Measurements from ENCODE around the gene CNKSR1. TPM values are rescaled to one million over a fixed set of nuclear protein-coding genes. Genes with fewer than 3 reads are reported as not detected.

The CNKSR1 gene, protein sequence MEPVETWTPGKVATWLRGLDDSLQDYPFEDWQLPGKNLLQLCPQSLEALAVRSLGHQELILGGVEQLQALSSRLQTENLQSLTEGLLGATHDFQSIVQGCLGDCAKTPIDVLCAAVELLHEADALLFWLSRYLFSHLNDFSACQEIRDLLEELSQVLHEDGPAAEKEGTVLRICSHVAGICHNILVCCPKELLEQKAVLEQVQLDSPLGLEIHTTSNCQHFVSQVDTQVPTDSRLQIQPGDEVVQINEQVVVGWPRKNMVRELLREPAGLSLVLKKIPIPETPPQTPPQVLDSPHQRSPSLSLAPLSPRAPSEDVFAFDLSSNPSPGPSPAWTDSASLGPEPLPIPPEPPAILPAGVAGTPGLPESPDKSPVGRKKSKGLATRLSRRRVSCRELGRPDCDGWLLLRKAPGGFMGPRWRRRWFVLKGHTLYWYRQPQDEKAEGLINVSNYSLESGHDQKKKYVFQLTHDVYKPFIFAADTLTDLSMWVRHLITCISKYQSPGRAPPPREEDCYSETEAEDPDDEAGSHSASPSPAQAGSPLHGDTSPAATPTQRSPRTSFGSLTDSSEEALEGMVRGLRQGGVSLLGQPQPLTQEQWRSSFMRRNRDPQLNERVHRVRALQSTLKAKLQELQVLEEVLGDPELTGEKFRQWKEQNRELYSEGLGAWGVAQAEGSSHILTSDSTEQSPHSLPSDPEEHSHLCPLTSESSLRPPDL
- 0.22 TPM for polyA plus RNA-seq (2013, experiment 1 of 2)
- polyA plus RNA-seq (2013, experiment 2 of 2), result 0.14 TPM

DNA sequence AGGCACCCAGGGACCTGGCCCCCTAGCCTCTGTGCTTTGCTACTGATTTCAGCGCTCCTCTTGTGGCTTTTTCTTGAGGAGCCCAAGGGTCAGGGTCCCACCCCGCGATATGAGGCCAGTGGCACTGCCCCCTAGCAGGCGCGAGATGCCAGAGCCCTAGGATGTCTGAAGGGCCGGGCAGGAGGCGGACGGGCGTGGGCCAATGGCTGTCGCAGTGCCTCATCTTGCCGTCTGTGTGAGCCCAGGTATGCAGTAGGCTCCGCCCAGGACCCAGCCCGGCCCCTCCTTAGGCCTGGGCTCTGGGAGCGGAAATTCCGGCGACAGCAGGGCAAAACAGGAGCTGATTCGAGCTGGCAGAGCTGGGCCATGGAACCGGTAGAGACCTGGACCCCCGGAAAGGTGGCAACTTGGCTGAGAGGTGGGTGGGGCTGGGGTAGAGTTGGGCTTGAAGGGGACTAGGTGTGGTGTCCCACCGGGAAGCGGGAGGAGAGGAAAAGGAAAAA is at the start of gene CNKSR1:
Gene CNKSR1, plus strand, starts transcription at position 310 of the 503 bp plus-strand sequence. Its CDS starts 57 bp downstream, at position 367.
- Histone ChIP-seq H3K27ac (ENCODE audit: low read length, poor library complexity, severe bottlenecking) (no peak within 1 kb of the TSS), H3K27me3 (ENCODE audit: control insufficient read depth in 1 of 2, insufficient read depth in 1 of 2, low read length in 2 of 2) (peaks cover 0 to 6% of the 10 kb centered on the region in 2 experiments), H4K91ac (ENCODE audit: low read length) (no peak within 1 kb of the TSS), H2AK5ac (ENCODE audit: low read length, severe bottlenecking) (no peak within 1 kb of the TSS), H3K4me2 (ENCODE audit: low read length, poor library complexity, severe bottlenecking) (no peak within 1 kb of the TSS), H2BK120ac (ENCODE audit: low read depth, low read length) (no peak within 1 kb of the TSS), H3K79me1 (replicated peaks; ENCODE audit: low read length, poor library complexity, severe bottlenecking) (no peaks in the 10 kb centered on the region), H3K18ac (ENCODE audit: low read depth in 1 of 2, low read length in 2 of 2) (peak within 1 kb of the TSS in 1 of 2 experiments; percentile 50), H3K14ac (ENCODE audit: low read length in 2 of 2) (no peak within 1 kb of the TSS), H3K4me3 (ENCODE audit: insufficient read depth in 1 of 2, low read depth in 1 of 2, low read length in 2 of 2) (no peak within 1 kb of the TSS), H2BK12ac (ENCODE audit: low read length in 2 of 2) (no peak within 1 kb of the TSS), H2AFZ (ENCODE audit: low read depth, low read length) (no peak within 1 kb of the TSS), H3K4me1 (ENCODE audit: control insufficient read depth, insufficient read depth, low read depth, low read length) (peaks cover 1% of the 10 kb centered on the region), H3K4ac (ENCODE audit: low read depth in 1 of 2, low read length in 2 of 2) (no peak within 1 kb of the TSS), H2BK5ac (ENCODE audit: low read depth, low read length, poor library complexity, severe bottlenecking) (no peak within 1 kb of the TSS), H3K36me3 (ENCODE audit: control insufficient read depth in 1 of 2, insufficient read depth in 2 of 2, low read depth in 1 of 2, low read length in 2 of 2) (no peaks in the 10 kb centered on the region), H3K9me3 (ENCODE audit: control insufficient read depth, low read length) (no peaks in the 10 kb centered on the region), H3K9ac (ENCODE audit: low read length) (no peak within 1 kb of the TSS), H2BK15ac (ENCODE audit: low read depth, poor library complexity, severe bottlenecking) (no peak within 1 kb of the TSS), H3K23ac (ENCODE audit: low read length in 2 of 2) (peak within 1 kb of the TSS in 1 of 2 experiments; percentile 50), H4K8ac (ENCODE audit: low read length) (peak within 1 kb of the TSS; percentile 27)
- 54% methylated on average over 21 of the region's 21 CpGs for WGBS
- no peak for DNase-seq

DNA sequence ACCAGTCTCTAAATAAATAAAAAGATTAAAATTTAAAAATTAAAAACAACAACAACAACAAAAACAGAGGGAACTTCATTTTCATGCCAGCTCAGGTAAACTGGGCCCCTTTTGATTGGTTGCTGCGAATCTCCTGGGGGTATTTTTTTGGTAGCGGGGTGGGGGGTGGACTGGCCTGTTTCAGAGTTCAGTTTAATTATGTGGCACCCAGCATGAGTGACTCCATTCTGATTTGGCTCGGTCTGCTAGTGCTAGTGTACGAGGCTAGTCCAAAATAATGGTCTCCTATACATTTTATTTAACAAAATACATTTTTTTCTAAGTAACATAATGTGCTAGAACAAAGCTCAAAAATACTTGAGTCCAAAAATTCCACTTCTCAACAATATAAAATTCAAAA is 47.5 kb upstream of the CNKSR1 start:
- Histone ChIP-seq H2BK15ac (ENCODE audit: low read depth, poor library complexity, severe bottlenecking) (no peak overlapping the region), H2AK5ac (ENCODE audit: low read length, severe bottlenecking) (no peak overlapping the region), H3K27me3 (ENCODE audit: control insufficient read depth in 1 of 2, insufficient read depth in 1 of 2, low read length in 2 of 2) (peaks cover 0 to 12% of the 10 kb centered on the region in 2 experiments), H2BK12ac (ENCODE audit: low read length in 2 of 2) (no peak overlapping the region), H4K8ac (ENCODE audit: low read length) (no peak overlapping the region), H3K14ac (ENCODE audit: low read length in 2 of 2) (no peak overlapping the region), H4K91ac (ENCODE audit: low read length) (no peak overlapping the region), H3K79me1 (replicated peaks; ENCODE audit: low read length, poor library complexity, severe bottlenecking) (no peaks in the 10 kb centered on the region), H3K4ac (ENCODE audit: low read depth in 1 of 2, low read length in 2 of 2) (no peak overlapping the region), H3K4me1 (ENCODE audit: control insufficient read depth, insufficient read depth, low read depth, low read length) (no peaks in the 10 kb centered on the region), H2AFZ (ENCODE audit: low read depth, low read length) (no peak overlapping the region), H2BK5ac (ENCODE audit: low read depth, low read length, poor library complexity, severe bottlenecking) (no peak overlapping the region), H3K18ac (ENCODE audit: low read depth in 1 of 2, low read length in 2 of 2) (no peak overlapping the region), H3K36me3 (ENCODE audit: control insufficient read depth in 1 of 2, insufficient read depth in 2 of 2, low read depth in 1 of 2, low read length in 2 of 2) (no peaks in the 10 kb centered on the region), H3K27ac (ENCODE audit: low read length, poor library complexity, severe bottlenecking) (no peak overlapping the region), H2BK120ac (ENCODE audit: low read depth, low read length) (no peak overlapping the region), H3K4me2 (ENCODE audit: low read length, poor library complexity, severe bottlenecking) (no peak overlapping the region), H3K23ac (ENCODE audit: low read length in 2 of 2) (no peak overlapping the region), H3K9ac (ENCODE audit: low read length) (no peak overlapping the region), H3K4me3 (ENCODE audit: insufficient read depth in 1 of 2, low read depth in 1 of 2, low read length in 2 of 2) (no peak overlapping the region), H3K9me3 (ENCODE audit: control insufficient read depth, low read length) (no peaks in the 10 kb centered on the region)
- WGBS, result 96% methylated on average over 2 of the region's 4 CpGs
- DNase-seq, result no peak

DNA sequence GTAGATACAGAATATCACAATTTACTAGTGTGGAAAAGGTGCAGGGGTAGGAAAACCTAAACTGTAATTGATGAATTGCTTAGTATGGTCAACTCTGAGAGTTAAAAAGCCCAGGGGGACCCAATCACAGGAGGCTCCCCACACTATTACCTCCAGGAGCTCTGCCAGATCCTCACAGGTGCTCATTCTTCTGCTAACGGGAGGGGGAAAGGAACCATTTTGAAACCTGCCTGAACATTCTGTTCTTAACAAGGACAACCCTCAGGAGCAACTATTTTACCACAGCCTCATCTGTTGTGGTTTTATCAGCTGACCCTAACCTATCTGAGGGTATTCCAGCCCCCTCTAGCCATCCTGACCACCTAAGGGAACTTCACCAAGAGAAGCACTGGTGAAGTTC is 46.6 kb upstream of the CNKSR1 start:
- WGBS, result 62% methylated on average over 1 of the region's 1 CpG
- H4K91ac ChIP-seq (ENCODE audit: low read length), result no peak overlapping the region
- H3K36me3 ChIP-seq (ENCODE audit: control insufficient read depth in 1 of 2, insufficient read depth in 2 of 2, low read depth in 1 of 2, low read length in 2 of 2), result no peaks in the 10 kb centered on the region
- no peak overlapping the region for H2AFZ ChIP-seq (ENCODE audit: low read depth, low read length)
- H3K4me2 ChIP-seq (ENCODE audit: low read length, poor library complexity, severe bottlenecking), result no peak overlapping the region
- H3K4me3 ChIP-seq (ENCODE audit: insufficient read depth in 1 of 2, low read depth in 1 of 2, low read length in 2 of 2), result no peak overlapping the region
- H3K4ac ChIP-seq (ENCODE audit: low read depth in 1 of 2, low read length in 2 of 2), result no peak overlapping the region
- H2BK5ac ChIP-seq (ENCODE audit: low read depth, low read length, poor library complexity, severe bottlenecking), result no peak overlapping the region
- DNase-seq, result no peak
- no peaks in the 10 kb centered on the region for H3K4me1 ChIP-seq (ENCODE audit: control insufficient read depth, insufficient read depth, low read depth, low read length)
- H3K18ac ChIP-seq (ENCODE audit: low read depth in 1 of 2, low read length in 2 of 2), result no peak overlapping the region
- no peak overlapping the region for H3K23ac ChIP-seq (ENCODE audit: low read length in 2 of 2)
- H4K8ac ChIP-seq (ENCODE audit: low read length), result no peak overlapping the region
- H2AK5ac ChIP-seq (ENCODE audit: low read length, severe bottlenecking), result no peak overlapping the region
- H3K27me3 ChIP-seq (ENCODE audit: control insufficient read depth in 1 of 2, insufficient read depth in 1 of 2, low read length in 2 of 2), result peaks cover 0 to 12% of the 10 kb centered on the region in 2 experiments
- H3K9ac ChIP-seq (ENCODE audit: low read length), result no peak overlapping the region
- H3K79me1 ChIP-seq (replicated peaks; ENCODE audit: low read length, poor library complexity, severe bottlenecking), result no peaks in the 10 kb centered on the region
- H3K9me3 ChIP-seq (ENCODE audit: control insufficient read depth, low read length), result no peaks in the 10 kb centered on the region
- H2BK120ac ChIP-seq (ENCODE audit: low read depth, low read length), result no peak overlapping the region
- no peak overlapping the region for H2BK12ac ChIP-seq (ENCODE audit: low read length in 2 of 2)
- H3K14ac ChIP-seq (ENCODE audit: low read length in 2 of 2), result no peak overlapping the region
- no peak overlapping the region for H3K27ac ChIP-seq (ENCODE audit: low read length, poor library complexity, severe bottlenecking)
- H2BK15ac ChIP-seq (ENCODE audit: low read depth, poor library complexity, severe bottlenecking), result no peak overlapping the region
